K562 (cell line): Measurements from ENCODE around the gene EIF3I. TPM values are rescaled to one million over a fixed set of nuclear protein-coding genes. Genes with fewer than 3 reads are reported as not detected.

Experiments
- ATAC-seq: fragments of 200-7000 bp; cut with Tn5 transposase; 3 replicates; pipeline ENCODE4 v1.9.1; 2020; ENCODE audit warnings: moderate library complexity
- BruUV-seq: library from RNA; stranded (reverse); fragments of 400-500 nt; replicated peaks from 2 replicates; lab custom pipeline; 2021; lab: Mats Ljungman, UMichigan
- CTCF ChIA-PET: fragments of 300-600 bp; formaldehyde crosslinking; extraction: SDS; loops from one replicate; lab custom pipeline; 2021; ENCODE audit warnings: low intra/inter-chr PET ratio; lab: Yijun Ruan, JAX
- POLR2A ChIA-PET: fragments of 300-600, 350-650 bp; sonication (Branson Sonifier 250); formaldehyde crosslinking; extraction: SDS; loops from one replicate; lab custom pipeline; 2021; ENCODE audit warnings: antibody characterized with exemption, inconsistent platforms; lab: Yijun Ruan, JAX
- DNase-seq, 4 experiments: peaks; one replicate each; pipeline versions ENCODE4 v3.0.0 to v3.0.0-alpha.2; 2011 to 2018; ENCODE audit warnings: low spot score in 3 of 4, mixed read lengths in 3 of 4; ENCODE audit errors: extremely low read depth in 1 of 4
- FAIRE-seq: peaks from 2 replicates; lab custom pipeline; 2011; peaks lifted over from hg19 to GRCh38; lab: Jason Lieb, UNC
- H2AFZ ChIP-seq: 2 replicates; pipeline ENCODE4 v1.6.0; 2011; ENCODE audit warnings: low read depth, low read length, control low read depth, inconsistent platforms
- H3K27ac ChIP-seq: fragments of 200-600 bp; 3 replicates; pipeline ENCODE4 v1.8.0; 2011; ENCODE audit warnings: low read depth, mild to moderate bottlenecking, control low read depth, inconsistent platforms, low read length, moderate library complexity, mixed read lengths; ENCODE audit errors: extremely low read depth
- H3K27me3 ChIP-seq, 2 experiments: fragments of 300-600 bp in 1 of 2; 2 replicates in 1 of 2; 3 replicates in 1 of 2; pipeline versions ENCODE4 v1.6.0 to v1.8.0; 2011; ENCODE audit warnings: inconsistent platforms in 2 of 2, low read length in 2 of 2, mild to moderate bottlenecking in 1 of 2, mixed read lengths in 1 of 2, moderate library complexity in 1 of 2; ENCODE audit not compliant: control insufficient read depth in 2 of 2, insufficient read depth in 2 of 2
- H3K36me3 ChIP-seq: fragments of 300-600 bp; 3 replicates; pipeline ENCODE4 v1.8.0; 2011; ENCODE audit warnings: mild to moderate bottlenecking, low read length, inconsistent platforms; ENCODE audit not compliant: control insufficient read depth, insufficient read depth
- H3K4me1 ChIP-seq, 2 experiments: fragments of 200-600 bp in 1 of 2; replicated peaks in 1 of 2; 2 replicates in 1 of 2; 3 replicates in 1 of 2; pipeline versions ENCODE4 v1.5.1 to v1.8.0; 2011; ENCODE audit warnings: inconsistent platforms in 2 of 2, low read length in 2 of 2, mild to moderate bottlenecking in 1 of 2, mixed read lengths in 1 of 2, moderate library complexity in 1 of 2; ENCODE audit not compliant: control insufficient read depth in 2 of 2, insufficient read depth in 2 of 2
- H3K4me2 ChIP-seq: 2 replicates; pipeline ENCODE4 v1.6.1; 2011; ENCODE audit warnings: low read length, control low read depth, inconsistent platforms, mixed read lengths; ENCODE audit not compliant: insufficient read depth
- H3K4me3 ChIP-seq: fragments of 200-600 bp; sonication (generic), shearing (Covaris generic); 2 replicates; pipeline ENCODE4 v1.5.1; 2016; ENCODE audit warnings: control low read depth, inconsistent platforms
- H3K79me2 ChIP-seq: fragments of 200-600 bp; 3 replicates; pipeline ENCODE4 v1.8.0; 2011; ENCODE audit warnings: low read length, inconsistent platforms; ENCODE audit not compliant: control insufficient read depth, insufficient read depth
- H3K9ac ChIP-seq, 2 experiments: 2 replicates each; pipeline versions ENCODE4 v1.6.0 to v1.6.1; 2011; ENCODE audit warnings: low read depth in 2 of 2, low read length in 2 of 2, control low read depth in 1 of 2, inconsistent platforms in 1 of 2, mild to moderate bottlenecking in 1 of 2, mixed read lengths in 1 of 2; ENCODE audit not compliant: insufficient read depth in 1 of 2
- H3K9me1 ChIP-seq: one replicate; pipeline ENCODE4 v1.6.0; 2011; ENCODE audit warnings: inconsistent platforms, mild to moderate bottlenecking, low read length, moderate library complexity; ENCODE audit not compliant: control insufficient read depth, insufficient read depth
- H3K9me3 ChIP-seq: replicated peaks from 2 replicates; pipeline ENCODE4 v1.5.1; 2011; ENCODE audit warnings: low read depth, low read length, inconsistent platforms; ENCODE audit not compliant: control insufficient read depth, insufficient read depth
- H4K20me1 ChIP-seq: replicated peaks from 2 replicates; pipeline ENCODE4 v1.6.1; 2011; ENCODE audit warnings: low read length, inconsistent platforms, mixed read lengths; ENCODE audit not compliant: control insufficient read depth, insufficient read depth
- ATF7 ChIP-seq: fragments of 450-650 bp; IDR thresholded peaks from 2 replicates; pipeline ENCODE4 v1.7.1; 2014; ENCODE audit warnings: mild to moderate bottlenecking, moderate library complexity
- CREBBP ChIP-seq: IDR thresholded peaks from one replicate; pipeline ENCODE4 v1.6.1; 2012; ENCODE audit warnings: low read depth, mild to moderate bottlenecking, control low read depth, inconsistent platforms, low read length
- FOXK2 ChIP-seq, 2 experiments: fragments of 450-650 bp; IDR thresholded peaks in 1 of 2; conservative IDR thresholded peaks in 1 of 2; 2 replicates each; pipeline ENCODE4 v1.6.1; 2016; ENCODE audit warnings: low read depth in 2 of 2, mild to moderate bottlenecking in 1 of 2
- HDAC3 ChIP-seq: fragments of 450-650 bp; IDR thresholded peaks from 2 replicates; pipeline ENCODE4 v1.6.1; 2018; ENCODE audit warnings: borderline replicate concordance, mild to moderate bottlenecking, moderate library complexity; ENCODE audit not compliant: partially characterized antibody
- NONO ChIP-seq, 2 experiments: fragments of 200-400 bp in 1 of 2; fragments of 450-650 bp in 1 of 2; formaldehyde crosslinking in 1 of 2; IDR thresholded peaks; 2 replicates each; pipeline ENCODE4 v1.6.1; 2017; ENCODE audit warnings: low read depth in 2 of 2, mild to moderate bottlenecking in 2 of 2, moderate library complexity in 2 of 2, low read length in 1 of 2
- POLR2AphosphoS5 ChIP-seq: IDR thresholded peaks from 2 replicates; pipeline ENCODE4 v1.6.1; 2011; ENCODE audit warnings: mild to moderate bottlenecking, low read depth, low read length, moderate library complexity; ENCODE audit not compliant: control insufficient read depth, insufficient read depth
- PURB ChIP-seq: sonication (generic); formaldehyde crosslinking; IDR thresholded peaks from 2 replicates; pipeline ENCODE4 v1.9.0; 2021; ENCODE audit warnings: low read depth, mild to moderate bottlenecking, missing genetic modification reagents
- SMARCA5 ChIP-seq: fragments of 450-650 bp; IDR thresholded peaks from 2 replicates; pipeline ENCODE4 v1.6.1; 2016
- STAG1 ChIP-seq: sonication (generic); formaldehyde crosslinking; IDR thresholded peaks from 2 replicates; pipeline ENCODE4 v1.5.0; 2020; ENCODE audit warnings: missing genetic modification reagents, borderline replicate concordance
- ZNF274 ChIP-seq: IDR thresholded peaks from 2 replicates; pipeline ENCODE4 v1.6.1; 2011; ENCODE audit warnings: low read depth, mild to moderate bottlenecking, low read length, moderate library complexity, borderline replicate concordance
- ZSCAN32 ChIP-seq: fragments of 450-650 bp; formaldehyde crosslinking; IDR thresholded peaks from 2 replicates; pipeline ENCODE4 v1.4.0; 2020; ENCODE audit warnings: mild to moderate bottlenecking, moderate library complexity
- WGBS: fragments of 100-300 bp; shearing (Covaris generic); methylation state at CpG from one replicate; pipeline ENCODE4 v1.1.6; 2016; ENCODE audit warnings: low coverage, mixed read lengths; ENCODE audit not compliant: insufficient coverage; ENCODE audit errors: missing lambda C conversion rate; 5-methylcytosine and 5-hydroxymethylcytosine counted together
- in situ Hi-C: fragments of 300-500 bp; cut with MboI; formaldehyde crosslinking; loops from 4 replicates; pipeline ENCODE4 v1.15.0; 2018; ENCODE audit warnings: inconsistent platforms, mixed read lengths
- intact Hi-C: fragments of 100-400 bp; cut with micrococcal nuclease; formaldehyde crosslinking; loops from 2 replicates; pipeline ENCODE4 v1.14.2; 2022
- polyA plus RNA-seq, 8 experiments: library from polyadenylated mRNA; depleted of rRNA in 4 of 8; stranded (reverse) in 5 of 8; unstranded in 3 of 8; fragments of >200 nt; fragmentation: Nextera tagmentation in 2 of 8; fragmentation: Illumina TruSeq in 1 of 8; extraction: Ambion mirVana in 2 of 8; extraction: Trizol in 1 of 8; gene quantifications; 2 replicates each; pipeline versions ENCODE4 v1.2.1 to v1.2.3, GENCODE V29; 2011 to 2014; ENCODE audit warnings: inconsistent platforms in 1 of 8, missing spikeins in 1 of 8
- total RNA-seq, 7 experiments: library from RNA; depleted of rRNA in 6 of 7; stranded (reverse); fragments of >200 nt in 6 of 7; fragmentation: Illumina TruSeq in 2 of 7; extraction: Trizol in 2 of 7; gene quantifications; 2 replicates each; pipeline versions ENCODE4 v1.2.1 to v1.2.3, GENCODE V29; 2011 to 2021; ENCODE audit warnings: low replicate concordance in 1 of 7
- TF ChIP-seq, protein P1 (sequence below): fragments of 450-650 bp; IDR thresholded peaks from 2 replicates; pipeline ENCODE4 v1.6.1; 2018; ENCODE audit not compliant: partially characterized antibody

The EIF3I gene
- total and polyA plus RNA-seq, 9 of the 15 experiments (the other 6 are each of a cell fraction or from before 2014, with no cell fraction given): 414 to 1,526 (median 635) TPM

DNA sequence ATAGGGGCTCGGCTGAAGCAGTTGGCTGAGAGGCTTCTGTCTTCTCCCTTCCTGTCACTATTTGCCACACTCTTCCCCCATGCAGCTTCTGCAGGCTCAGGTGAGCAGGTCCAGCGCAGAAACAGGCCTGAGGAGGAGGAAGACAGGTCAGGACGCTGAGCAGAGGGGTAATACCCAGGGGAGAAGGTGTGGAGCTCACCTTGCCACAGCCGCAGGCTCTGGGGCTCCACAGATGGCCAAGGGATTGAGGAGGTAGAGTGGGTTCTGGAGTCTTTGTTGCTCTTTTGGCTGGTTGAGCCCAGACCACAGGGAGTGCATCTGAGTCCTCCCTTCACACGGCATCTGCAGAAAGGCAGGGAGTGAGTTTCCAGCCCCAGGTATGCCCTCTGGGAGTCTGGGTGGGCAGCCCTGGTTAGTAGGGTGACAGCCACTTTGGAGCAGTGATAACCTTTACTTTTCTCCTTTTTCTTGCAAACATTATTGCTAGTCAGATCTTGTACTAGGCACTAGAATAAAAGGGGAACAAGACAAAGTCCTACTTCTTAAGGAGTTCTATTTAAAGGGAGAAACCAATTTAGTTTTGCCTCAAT lies 9.7 kb downstream of the EIF3I start (continued):
- TF ChIP-seq POLR2AphosphoS5: peak; percentile 60; the same call in 1 of the 2 replicates

DNA sequence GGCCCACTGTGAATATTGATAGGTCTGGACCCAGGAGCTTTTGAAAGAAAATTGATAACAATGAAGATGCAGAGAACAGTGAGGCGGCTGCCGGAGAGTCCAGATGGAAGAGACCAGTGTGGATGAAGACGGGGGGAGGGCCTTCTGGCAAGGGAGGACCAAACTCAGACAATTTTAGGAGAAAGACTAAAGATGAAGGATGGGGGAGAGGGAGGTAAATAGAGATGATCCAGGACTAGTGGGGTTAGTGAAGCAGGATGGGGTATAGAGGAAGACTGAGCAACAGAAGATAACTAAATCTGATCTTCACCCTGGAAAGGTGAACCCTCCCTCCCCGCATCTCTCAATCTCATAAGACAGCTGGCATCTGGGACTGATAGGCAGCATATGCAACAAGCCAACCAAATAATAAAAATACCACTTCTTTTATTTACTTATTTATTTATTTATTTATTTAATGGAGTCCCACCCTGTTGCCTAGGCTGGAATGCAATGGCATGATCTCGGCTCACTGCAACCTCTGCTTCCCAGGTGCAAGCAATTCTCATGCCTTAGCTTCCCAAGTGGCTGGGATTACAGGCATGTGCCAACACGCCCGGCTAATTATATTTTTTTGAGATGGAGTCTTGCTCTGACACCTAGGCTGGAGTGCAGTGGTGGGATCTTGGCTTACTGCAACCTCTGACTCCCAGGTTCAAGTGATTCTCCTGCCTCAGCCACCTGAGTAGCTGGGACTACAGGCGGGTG lies 10.5 kb downstream of the EIF3I start:
- ATAC-seq: peak; percentile 3
- POLR2A ChIA-PET: interaction anchor here (0.8 to 2.3 kb wide), 7 partner anchors 9 to 75 kb away, joined by 3 to 8 read pairs (median 6); no protein-coding TSS in a partner anchor
- H3K4me1 ChIP-seq: peaks cover 16 to 17% of the 10 kb centered on the region in 2 experiments; a peak in 4 of 5 replicates

More for the DNA sequence above, 10.5 kb downstream of the EIF3I start:
- H3K9me1 ChIP-seq: peaks cover 4% of the 10 kb centered on the region
- TF ChIP-seq FOXK2 (conservative IDR thresholded peaks at IDR 0.05 in 1 of 2, IDR thresholded peaks at IDR 0.05 in 1 of 2; ENCODE audit: low read depth in 2 of 2) (peak in 1 of 2 experiments; percentile 81; a peak in 2 of 4 replicates), NONO (IDR thresholded peaks at IDR 0.05; ENCODE audit: low read depth in 2 of 2, low read length in 1 of 2) (0 out of 4 replicates have a peak, but pooled peaks of 1 of the 2 experiments have one; percentile 54), ZNF274 (no peak), ZSCAN32 (CRISPR knock-in tag) (no peak), STAG1 (CRISPR knock-in tag) (no peak), SMARCA5 (no peak), CREBBP (no peak), HDAC3 (no peak), ATF7 (peak; percentile 62), PURB (CRISPR knock-in tag) (no peak)
- TF ChIP-seq, protein P1, sequence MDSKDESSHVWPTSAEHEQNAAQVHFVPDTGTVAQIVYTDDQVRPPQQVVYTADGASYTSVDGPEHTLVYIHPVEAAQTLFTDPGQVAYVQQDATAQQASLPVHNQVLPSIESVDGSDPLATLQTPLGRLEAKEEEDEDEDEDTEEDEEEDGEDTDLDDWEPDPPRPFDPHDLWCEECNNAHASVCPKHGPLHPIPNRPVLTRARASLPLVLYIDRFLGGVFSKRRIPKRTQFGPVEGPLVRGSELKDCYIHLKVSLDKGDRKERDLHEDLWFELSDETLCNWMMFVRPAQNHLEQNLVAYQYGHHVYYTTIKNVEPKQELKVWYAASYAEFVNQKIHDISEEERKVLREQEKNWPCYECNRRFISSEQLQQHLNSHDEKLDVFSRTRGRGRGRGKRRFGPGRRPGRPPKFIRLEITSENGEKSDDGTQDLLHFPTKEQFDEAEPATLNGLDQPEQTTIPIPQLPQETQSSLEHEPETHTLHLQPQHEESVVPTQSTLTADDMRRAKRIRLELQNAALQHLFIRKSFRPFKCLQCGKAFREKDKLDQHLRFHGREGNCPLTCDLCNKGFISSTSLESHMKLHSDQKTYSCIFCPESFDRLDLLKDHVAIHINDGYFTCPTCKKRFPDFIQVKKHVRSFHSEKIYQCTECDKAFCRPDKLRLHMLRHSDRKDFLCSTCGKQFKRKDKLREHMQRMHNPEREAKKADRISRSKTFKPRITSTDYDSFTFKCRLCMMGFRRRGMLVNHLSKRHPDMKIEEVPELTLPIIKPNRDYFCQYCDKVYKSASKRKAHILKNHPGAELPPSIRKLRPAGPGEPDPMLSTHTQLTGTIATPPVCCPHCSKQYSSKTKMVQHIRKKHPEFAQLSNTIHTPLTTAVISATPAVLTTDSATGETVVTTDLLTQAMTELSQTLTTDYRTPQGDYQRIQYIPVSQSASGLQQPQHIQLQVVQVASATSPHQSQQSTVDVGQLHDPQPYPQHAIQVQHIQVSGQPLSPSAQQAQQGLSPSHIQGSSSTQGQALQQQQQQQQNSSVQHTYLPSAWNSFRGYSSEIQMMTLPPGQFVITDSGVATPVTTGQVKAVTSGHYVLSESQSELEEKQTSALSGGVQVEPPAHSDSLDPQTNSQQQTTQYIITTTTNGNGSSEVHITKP: peak; percentile 98
- H2AFZ ChIP-seq: no peak overlapping the region
- H3K4me2 ChIP-seq: no peak overlapping the region
- no peak overlapping the region for H3K9ac ChIP-seq
- FAIRE-seq: no peak
- no peaks in the 10 kb centered on the region for H3K9me3 ChIP-seq
- DNase-seq: no peak
- no peaks in the 10 kb centered on the region for H3K79me2 ChIP-seq
- BruUV-seq: no TSS peak
- no peak overlapping the region for H3K4me3 ChIP-seq
- in situ Hi-C loops: no loop called here
- H3K36me3 ChIP-seq: peaks cover 48% of the 10 kb centered on the region
- H4K20me1 ChIP-seq: no peaks in the 10 kb centered on the region
- CTCF ChIA-PET: no interaction called here
- no peaks in the 10 kb centered on the region for H3K27me3 ChIP-seq
- no peak overlapping the region for H3K27ac ChIP-seq
- WGBS: 79% methylated on average over 8 of the region's 8 CpGs
- intact Hi-C loops: no loop called here
